Bronchial epithelial cell (primary cell): Measurements from ENCODE around the gene FAM118B. TPM values are rescaled to one million over a fixed set of nuclear protein-coding genes. Genes with fewer than 3 reads are reported as not detected.

Source experiments
- DNase-seq: peaks from one replicate; pipeline ENCODE4 v3.0.0-alpha.2; 2010; ENCODE audit warnings: low read depth
- FAIRE-seq: peaks from 2 replicates; lab custom pipeline; 2011; peaks lifted over from hg19 to GRCh38; lab: Jason Lieb, UNC
- H3K27me3 ChIP-seq: 2 replicates; pipeline ENCODE4 v1.5.1; 2011; ENCODE audit warnings: low read length; ENCODE audit not compliant: control insufficient read depth, insufficient read depth
- H3K36me3 ChIP-seq: 2 replicates; pipeline ENCODE4 v1.5.1; 2011; ENCODE audit warnings: low read length; ENCODE audit not compliant: control insufficient read depth, insufficient read depth
- H3K4me3 ChIP-seq: 2 replicates; pipeline ENCODE4 v1.5.1; 2011; ENCODE audit warnings: mild to moderate bottlenecking, low read depth, low read length, control low read depth
- total RNA-seq: library from RNA; depleted of rRNA; stranded (reverse); fragments of >200 nt; gene quantifications from 2 replicates; pipeline ENCODE4 v1.2.1, GENCODE V29; 2014
- TF ChIP-seq, protein P1 (sequence below): IDR thresholded peaks from 2 replicates; pipeline ENCODE4 v1.5.1; 2011; ENCODE audit warnings: mild to moderate bottlenecking, moderate library complexity, low read length, control low read depth, inconsistent platforms; ENCODE audit not compliant: insufficient read depth, severe bottlenecking

FAM118B gene
- total RNA-seq, 1 donor from 2014 or later, result 15.8 TPM

DNA sequence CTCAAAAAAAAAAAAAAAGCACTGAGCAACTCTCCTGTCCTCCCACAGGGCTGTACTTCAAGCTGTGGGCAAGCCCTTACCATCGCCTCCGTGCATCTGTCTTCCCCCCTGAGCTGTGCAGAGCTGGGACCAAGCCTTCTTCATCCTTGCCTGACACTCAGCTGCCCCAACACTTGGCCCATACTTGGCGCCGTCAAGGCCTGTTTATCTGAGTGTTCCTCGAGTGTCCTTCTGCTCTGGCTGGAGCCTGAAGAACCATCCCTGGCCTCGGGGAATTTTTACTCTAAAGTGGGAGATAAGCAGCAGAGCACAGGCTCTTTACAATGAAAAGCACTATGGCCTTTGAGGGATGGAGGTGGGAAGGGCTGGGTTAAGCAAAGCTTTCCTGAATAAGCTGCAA is 69.7 kb downstream of the FAM118B start:
- Histone ChIP-seq H3K4me3 (no peak overlapping the region), H3K36me3 (peaks cover 2% of the 10 kb centered on the region), H3K27me3 (no peaks in the 10 kb centered on the region)
- TF ChIP-seq, protein P1, sequence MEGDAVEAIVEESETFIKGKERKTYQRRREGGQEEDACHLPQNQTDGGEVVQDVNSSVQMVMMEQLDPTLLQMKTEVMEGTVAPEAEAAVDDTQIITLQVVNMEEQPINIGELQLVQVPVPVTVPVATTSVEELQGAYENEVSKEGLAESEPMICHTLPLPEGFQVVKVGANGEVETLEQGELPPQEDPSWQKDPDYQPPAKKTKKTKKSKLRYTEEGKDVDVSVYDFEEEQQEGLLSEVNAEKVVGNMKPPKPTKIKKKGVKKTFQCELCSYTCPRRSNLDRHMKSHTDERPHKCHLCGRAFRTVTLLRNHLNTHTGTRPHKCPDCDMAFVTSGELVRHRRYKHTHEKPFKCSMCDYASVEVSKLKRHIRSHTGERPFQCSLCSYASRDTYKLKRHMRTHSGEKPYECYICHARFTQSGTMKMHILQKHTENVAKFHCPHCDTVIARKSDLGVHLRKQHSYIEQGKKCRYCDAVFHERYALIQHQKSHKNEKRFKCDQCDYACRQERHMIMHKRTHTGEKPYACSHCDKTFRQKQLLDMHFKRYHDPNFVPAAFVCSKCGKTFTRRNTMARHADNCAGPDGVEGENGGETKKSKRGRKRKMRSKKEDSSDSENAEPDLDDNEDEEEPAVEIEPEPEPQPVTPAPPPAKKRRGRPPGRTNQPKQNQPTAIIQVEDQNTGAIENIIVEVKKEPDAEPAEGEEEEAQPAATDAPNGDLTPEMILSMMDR, result no peak
- no peak for FAIRE-seq
- no peak for DNase-seq

DNA sequence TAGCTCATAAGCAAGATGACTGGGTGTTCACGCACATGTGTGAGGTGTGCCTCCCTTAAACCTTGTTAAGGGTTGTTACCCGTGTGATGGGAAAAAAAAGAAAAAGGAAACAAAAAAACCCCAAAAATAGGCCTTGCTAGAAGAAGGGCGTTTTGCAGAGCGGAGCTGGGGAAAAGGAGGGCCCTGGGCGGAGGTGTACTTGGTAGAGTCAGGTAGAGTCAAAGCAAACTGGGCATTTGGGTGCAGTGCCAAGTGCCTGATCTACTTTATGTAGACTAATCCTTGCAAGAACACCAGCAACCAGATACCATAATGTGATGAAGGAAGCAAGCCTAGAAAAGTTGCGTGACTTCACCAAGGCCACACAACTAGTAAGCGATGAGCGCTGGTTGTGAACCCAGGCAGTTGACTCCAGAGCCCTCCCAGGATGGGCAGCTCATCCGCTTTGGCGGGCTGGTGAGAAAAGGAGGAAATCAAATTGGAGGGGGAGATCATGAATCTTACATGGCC is 70.1 kb downstream of the FAM118B start:
- Histone ChIP-seq H3K27me3 (no peaks in the 10 kb centered on the region), H3K36me3 (peaks cover 2% of the 10 kb centered on the region), H3K4me3 (no peak overlapping the region)
- TF ChIP-seq, protein P1, result no peak
- FAIRE-seq (no peak), DNase-seq (no peak)

DNA sequence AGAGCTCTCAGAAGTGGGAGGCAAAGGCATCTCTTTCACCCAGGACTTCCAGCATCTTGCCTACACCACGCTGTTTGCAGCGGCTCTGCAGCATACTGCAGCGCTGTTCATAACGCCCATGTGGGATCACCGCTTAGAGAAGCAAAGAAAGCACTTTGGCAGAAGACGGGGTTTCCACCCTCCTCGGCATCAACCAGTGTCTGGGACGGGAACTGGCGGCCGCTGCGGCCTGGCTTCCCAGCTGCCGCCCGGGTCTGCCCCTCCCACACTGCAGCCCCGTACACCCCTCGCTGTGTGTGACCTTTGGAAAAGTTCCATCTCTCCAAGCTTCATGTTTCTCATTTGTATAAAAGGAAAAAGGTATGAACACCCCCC is 70.8 kb downstream of the FAM118B start:
- no peaks in the 10 kb centered on the region for H3K27me3 ChIP-seq
- H3K4me3 ChIP-seq, result peak overlapping the region; percentile 56
- DNase-seq (no peak), FAIRE-seq (no peak)
- TF ChIP-seq, protein P1, result no peak
- peaks cover 4% of the 10 kb centered on the region for H3K36me3 ChIP-seq

DNA sequence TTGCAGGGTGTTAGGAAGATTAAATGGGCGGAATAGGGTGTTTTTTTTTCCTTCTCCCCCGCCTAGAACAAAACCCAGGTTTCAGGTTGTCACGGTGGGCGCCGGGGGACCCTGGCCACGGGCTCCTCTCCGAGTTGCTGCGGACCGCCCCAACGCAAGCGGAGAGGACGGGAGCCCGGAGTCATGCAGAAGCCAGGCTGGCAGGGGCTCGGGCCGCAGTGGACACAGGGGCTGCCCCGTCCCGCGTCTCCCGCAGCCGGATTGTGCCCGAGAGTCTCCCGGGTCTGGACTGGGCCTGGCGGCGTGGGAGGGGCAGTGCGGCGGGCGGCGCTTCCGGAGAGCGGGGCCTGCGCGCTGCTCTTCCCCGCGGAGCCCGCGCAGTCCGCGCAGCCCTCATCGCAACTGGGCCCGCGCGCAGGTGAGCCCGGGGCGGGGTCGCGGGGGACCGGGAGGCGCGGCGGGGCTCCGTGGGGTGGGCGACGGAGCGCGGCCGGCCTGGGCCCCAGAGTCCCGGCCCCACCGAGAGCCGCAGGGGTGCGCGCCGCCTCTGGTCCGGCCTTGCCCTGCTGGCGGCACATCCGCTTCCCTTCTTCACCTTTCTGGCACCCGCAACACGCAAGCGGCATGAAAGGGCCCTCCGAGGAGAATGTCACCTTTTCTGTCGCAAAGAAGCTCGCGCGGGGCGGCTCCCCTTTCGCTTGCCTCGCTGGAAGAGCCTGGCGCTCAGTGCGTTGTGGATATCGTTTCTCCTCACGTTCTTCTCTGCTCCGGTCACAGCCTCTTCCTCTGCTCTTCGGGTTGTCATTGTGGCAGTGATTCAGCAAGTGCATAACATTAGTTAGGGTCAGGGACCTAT is 71.4 kb downstream of the FAM118B start, which contains the start of gene TIRAP:
TSS of gene TIRAP (plus strand) at position 358 of the 856 bp plus-strand sequence. CDS start 7,802 bp downstream, outside the sequence.
- Histone ChIP-seq H3K27me3 (no peaks in the 10 kb centered on the region), H3K36me3 (peaks cover 2% of the 10 kb centered on the region), H3K4me3 (peak within 1 kb of the TSS; percentile 56)
- FAIRE-seq (no peak), DNase-seq (no peak)
- TF ChIP-seq, protein P1, result no peak

DNA sequence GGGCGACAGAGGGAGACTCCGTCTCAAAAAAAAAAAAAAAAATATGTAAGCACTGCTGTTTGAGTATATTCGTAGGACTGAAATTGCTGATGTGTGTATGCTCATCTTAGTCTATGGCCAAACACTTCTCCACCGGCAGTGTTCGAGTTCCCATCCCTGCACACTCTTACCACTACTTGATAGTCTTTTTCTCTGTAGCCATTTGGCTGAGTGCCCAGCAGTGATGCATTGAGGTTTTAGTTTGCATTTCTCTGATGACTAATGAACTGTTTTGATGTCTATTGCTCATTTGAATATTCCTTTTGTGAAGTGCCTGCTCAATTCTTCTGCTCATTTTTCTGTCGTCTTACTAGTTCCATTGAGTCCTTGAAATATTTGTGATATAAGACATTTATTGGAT is 73.2 kb downstream of the FAM118B start:
- peak; percentile 95 for DNase-seq
- TF ChIP-seq, protein P1, result no peak
- no peak for FAIRE-seq
- Histone ChIP-seq H3K36me3 (peaks cover 2% of the 10 kb centered on the region), H3K27me3 (no peaks in the 10 kb centered on the region), H3K4me3 (no peak overlapping the region)
